ENCODE results near the gene TXNDC5. TPM values are rescaled to one million over a fixed set of nuclear protein-coding genes. Genes with fewer than 3 reads are reported as not detected.

TXNDC5 gene
- total RNA-seq, 4 donors from 2014 or later = 113 to 159 (median 132) TPM

DNA sequence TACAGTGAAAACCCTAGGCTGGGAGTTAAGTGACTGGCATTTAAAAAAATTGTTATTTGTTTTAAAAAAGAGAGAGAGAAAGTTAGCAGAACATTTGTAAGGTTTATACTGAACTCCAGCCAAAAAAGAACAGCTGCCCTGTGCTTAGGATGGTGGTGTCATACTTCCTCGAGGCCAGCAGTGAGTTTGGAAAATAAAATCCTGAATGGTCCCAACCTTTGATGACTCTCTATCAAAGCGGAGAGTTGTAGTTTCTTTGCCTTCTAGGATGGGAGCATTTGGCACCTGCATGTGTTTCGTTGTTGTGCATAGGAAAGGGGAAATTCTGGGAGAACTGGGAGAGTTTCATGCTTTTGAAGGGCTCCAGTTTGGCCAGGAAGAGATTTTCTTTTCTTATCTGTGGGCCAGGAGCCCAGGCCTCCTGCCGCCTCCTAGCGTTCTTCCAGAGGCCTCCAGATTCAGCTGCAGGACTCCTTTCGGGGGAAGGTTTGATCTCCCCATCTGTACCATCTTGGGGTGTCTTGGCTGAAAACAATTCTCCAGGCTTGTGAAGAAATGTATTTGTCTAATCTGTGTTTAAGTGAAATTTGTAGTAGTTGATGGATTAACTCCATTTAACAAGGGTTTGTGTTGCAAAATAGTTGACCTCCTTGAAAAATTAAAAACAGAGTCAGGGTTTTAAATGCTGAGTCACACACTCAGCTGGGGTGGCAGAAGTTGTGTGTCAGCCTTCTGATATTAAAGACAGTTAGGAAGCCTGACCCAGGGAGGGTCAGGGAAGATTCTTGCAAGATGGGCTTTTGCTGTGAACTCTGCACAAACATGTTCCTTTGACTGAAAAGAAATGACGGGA lies 63.4 kb downstream of the TXNDC5 start:
- no peak overlapping the region for H3K27ac ChIP-seq
- no peak for DNase-seq
- H3K9me3 ChIP-seq = no peaks in the 10 kb centered on the region
- no peaks in the 10 kb centered on the region for H3K27me3 ChIP-seq
- no peaks in the 10 kb centered on the region for H3K4me1 ChIP-seq
- no peak overlapping the region for H3K4me3 ChIP-seq (replicated peaks in 1 of 3)
- intact Hi-C loops (cut with DNase I) = no loop called here
- H3K36me3 ChIP-seq = no peaks in the 10 kb centered on the region
- WGBS, 2 donors = 62 to 84% methylated on average over 7 of the region's 7 CpGs
- TF ChIP-seq, protein P1, sequence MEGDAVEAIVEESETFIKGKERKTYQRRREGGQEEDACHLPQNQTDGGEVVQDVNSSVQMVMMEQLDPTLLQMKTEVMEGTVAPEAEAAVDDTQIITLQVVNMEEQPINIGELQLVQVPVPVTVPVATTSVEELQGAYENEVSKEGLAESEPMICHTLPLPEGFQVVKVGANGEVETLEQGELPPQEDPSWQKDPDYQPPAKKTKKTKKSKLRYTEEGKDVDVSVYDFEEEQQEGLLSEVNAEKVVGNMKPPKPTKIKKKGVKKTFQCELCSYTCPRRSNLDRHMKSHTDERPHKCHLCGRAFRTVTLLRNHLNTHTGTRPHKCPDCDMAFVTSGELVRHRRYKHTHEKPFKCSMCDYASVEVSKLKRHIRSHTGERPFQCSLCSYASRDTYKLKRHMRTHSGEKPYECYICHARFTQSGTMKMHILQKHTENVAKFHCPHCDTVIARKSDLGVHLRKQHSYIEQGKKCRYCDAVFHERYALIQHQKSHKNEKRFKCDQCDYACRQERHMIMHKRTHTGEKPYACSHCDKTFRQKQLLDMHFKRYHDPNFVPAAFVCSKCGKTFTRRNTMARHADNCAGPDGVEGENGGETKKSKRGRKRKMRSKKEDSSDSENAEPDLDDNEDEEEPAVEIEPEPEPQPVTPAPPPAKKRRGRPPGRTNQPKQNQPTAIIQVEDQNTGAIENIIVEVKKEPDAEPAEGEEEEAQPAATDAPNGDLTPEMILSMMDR (IDR thresholded peaks at IDR 0.05) = no peak
- TF ChIP-seq POLR2A (IDR thresholded peaks at IDR 0.05) = no peak

- no peaks in the 10 kb centered on the region for H3K4me1 ChIP-seq
- no peaks in the 10 kb centered on the region for H3K36me3 ChIP-seq
- no peak for DNase-seq
- no peak overlapping the region for H3K27ac ChIP-seq
- no peaks in the 10 kb centered on the region for H3K9me3 ChIP-seq
- no peaks in the 10 kb centered on the region for H3K27me3 ChIP-seq
- WGBS, 2 donors = 71 to 79% methylated on average over 3 of the region's 3 CpGs
- no peak overlapping the region for H3K4me3 ChIP-seq (replicated peaks in 1 of 3)
- TF ChIP-seq, protein P1 (IDR thresholded peaks at IDR 0.05) = no peak
- TF ChIP-seq POLR2A (IDR thresholded peaks at IDR 0.05) = no peak
- intact Hi-C loops (cut with DNase I) = no loop called here
These were observed 68.7 kb downstream of the TXNDC5 start for GRCh38 chr6:7841781-7842468.

- no peak overlapping the region for H3K27ac ChIP-seq
- no peaks in the 10 kb centered on the region for H3K4me1 ChIP-seq
- no peaks in the 10 kb centered on the region for H3K9me3 ChIP-seq
- TF ChIP-seq, protein P1 (IDR thresholded peaks at IDR 0.05) = no peak
- no peak for TF ChIP-seq POLR2A (IDR thresholded peaks at IDR 0.05)
- intact Hi-C loops (cut with DNase I) = no loop called here
- H3K27me3 ChIP-seq = no peaks in the 10 kb centered on the region
- no peaks in the 10 kb centered on the region for H3K36me3 ChIP-seq
- 95 to 96% methylated on average over 4 of the region's 4 CpGs for WGBS, 2 donors
- H3K4me3 ChIP-seq (replicated peaks in 1 of 3) = no peak overlapping the region
- no peak for DNase-seq
These were observed 74.1 kb downstream of the TXNDC5 start for GRCh38 chr6:7836371-7837026.

DNA sequence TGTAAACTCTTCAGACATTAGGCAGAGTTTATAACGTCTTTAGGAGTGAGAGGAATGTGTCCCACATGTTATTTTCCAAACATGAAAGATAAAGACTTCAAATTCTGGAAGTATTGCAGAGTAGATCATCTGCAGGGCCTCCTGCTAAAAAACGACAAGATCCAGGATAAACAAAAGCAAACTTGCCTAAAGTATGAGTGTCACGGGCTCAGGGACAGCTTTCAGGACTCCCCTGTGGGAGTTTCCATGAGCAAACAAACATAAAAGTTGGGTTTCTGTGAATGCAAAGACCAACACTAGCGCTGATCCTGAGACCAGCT lies 76.9 kb downstream of the TXNDC5 start:
- intact Hi-C loops (cut with DNase I) = no loop called here
- no peak for DNase-seq
- Histone ChIP-seq H3K27me3 (no peaks in the 10 kb centered on the region), H3K9me3 (no peaks in the 10 kb centered on the region), H3K4me3 (replicated peaks in 1 of 3) (no peak overlapping the region), H3K4me1 (no peaks in the 10 kb centered on the region), H3K27ac (no peak overlapping the region), H3K36me3 (no peaks in the 10 kb centered on the region)
- 47 to 56% methylated on average over 4 of the region's 4 CpGs for WGBS, 2 donors
- TF ChIP-seq, protein P1 (IDR thresholded peaks at IDR 0.05) = no peak
- no peak for TF ChIP-seq POLR2A (IDR thresholded peaks at IDR 0.05)

All from thyroid gland (tissue), 4 donors.